ENCODE data around the gene RCSD1.

RCSD1 gene

GRCh38 chr1:167747988-167748387, 118.0 kb downstream of the RCSD1 start:
- no peak for DNase-seq (ENCODE audit: low read depth)

- DNase-seq (ENCODE audit: low read depth), result no peak
Observed at GRCh38 chr1:167748906-167749305, 118.9 kb downstream of the RCSD1 start.

GRCh38 chr1:167749741-167750140, 119.7 kb downstream of the RCSD1 start:
- DNase-seq (ENCODE audit: low read depth), result no peak

DNA sequence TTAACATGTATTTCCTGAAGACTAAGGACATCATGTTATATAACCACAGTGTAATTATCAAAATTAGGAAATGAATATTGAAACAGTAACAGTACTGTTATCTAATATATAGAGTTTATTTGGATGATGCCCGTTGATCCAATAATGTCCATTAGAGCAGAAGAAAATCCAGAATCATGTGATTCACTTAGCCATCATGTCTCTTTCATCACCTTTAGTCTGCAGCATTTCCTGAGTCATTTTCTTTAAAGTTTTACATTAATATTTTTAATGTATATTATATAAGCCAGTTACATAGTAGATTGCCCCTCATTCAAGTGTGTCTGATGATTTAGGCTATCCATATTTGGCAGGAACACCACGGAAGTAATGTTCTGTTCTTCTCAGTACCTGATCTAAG, 120.6 kb downstream of the RCSD1 start:
- DNase-seq (ENCODE audit: low read depth), result no peak

- DNase-seq (ENCODE audit: low read depth), result no peak
Observed at GRCh38 chr1:167751676-167752075, 121.6 kb downstream of the RCSD1 start.

DNA sequence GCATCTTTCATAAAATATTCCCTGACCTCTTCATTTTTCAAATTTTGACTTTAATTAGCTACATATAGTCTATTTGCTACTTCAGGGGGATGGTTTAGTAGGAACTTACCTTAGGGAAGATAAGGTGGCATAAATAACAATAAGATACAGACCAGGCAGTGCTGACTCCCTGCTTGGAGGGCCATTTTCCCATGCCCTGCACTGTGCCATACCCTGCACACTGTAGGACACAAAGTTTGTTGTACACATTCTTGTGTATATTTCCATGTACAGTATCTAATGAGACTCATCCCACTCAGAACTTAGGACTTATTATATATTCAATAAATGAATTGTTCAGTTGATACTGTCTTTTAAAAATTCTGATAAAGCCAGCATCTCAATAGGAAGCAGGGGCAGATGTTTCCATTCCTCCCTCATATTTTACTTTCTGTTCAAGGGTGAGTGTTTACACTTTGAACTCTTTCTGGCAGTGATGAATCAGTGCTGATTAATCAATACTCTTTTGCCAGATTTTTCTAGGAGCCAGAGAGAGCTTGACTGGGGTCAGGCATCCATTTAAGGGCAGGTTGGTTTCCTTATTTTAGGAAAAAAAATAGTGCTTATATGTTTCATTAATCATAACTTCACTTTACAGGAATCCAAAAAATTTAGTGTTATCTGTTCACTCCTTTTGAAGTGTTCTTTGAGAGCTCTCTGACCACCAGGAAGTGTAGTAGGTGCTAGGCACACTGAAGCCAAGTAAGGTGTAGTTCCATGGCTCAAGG, 122.4 kb downstream of the RCSD1 start:
- DNase-seq (ENCODE audit: low read depth), result no peak

DNA sequence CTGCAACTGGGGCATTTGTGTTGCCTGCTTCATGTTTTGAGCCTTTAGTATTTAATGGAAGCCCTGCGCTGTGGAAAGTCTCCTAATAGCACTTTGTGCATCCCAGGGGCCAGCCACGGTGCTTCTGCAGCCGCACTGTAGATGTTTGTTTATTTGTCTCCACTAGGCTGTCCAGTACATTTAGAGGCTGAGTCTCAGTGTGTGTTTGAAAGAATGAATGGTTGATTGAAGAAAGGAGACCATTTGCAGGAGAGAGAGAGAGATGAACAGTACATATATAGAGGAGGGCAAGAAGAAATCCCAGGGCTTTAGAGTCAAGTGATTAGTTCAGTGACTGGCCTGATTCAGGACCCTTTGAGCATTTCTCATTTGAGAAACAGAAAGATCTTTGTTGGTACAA, 125.6 kb downstream of the RCSD1 start:
- no peak for DNase-seq (ENCODE audit: low read depth)

Measured in CMK (cell line).